Neural cell (in vitro differentiated cells): ENCODE data around the gene RAD23B. TPM values are rescaled to one million over a fixed set of nuclear protein-coding genes. Genes with fewer than 3 reads are reported as not detected.

Source experiments
- H2AFZ ChIP-seq: fragments of 200-600, 300-800 bp; sonication (generic), shearing (Covaris generic); 2 replicates; pipeline ENCODE4 v1.6.0; 2014; ENCODE audit warnings: low read depth, mild to moderate bottlenecking, antibody characterized with exemption, low read length, moderate library complexity
- H3F3A ChIP-seq: fragments of 200-600 bp; shearing (Covaris generic); 2 replicates; pipeline ENCODE4 v1.6.1; 2016; ENCODE audit warnings: mild to moderate bottlenecking, moderate library complexity, mixed read lengths, antibody characterized with exemption, low read length; ENCODE audit not compliant: insufficient read depth, poor library complexity, severe bottlenecking
- H3K27ac ChIP-seq: fragments of 200-600, 300-800 bp; sonication (generic), shearing (Covaris generic); 2 replicates; pipeline ENCODE4 v1.5.1; 2014; ENCODE audit warnings: mild to moderate bottlenecking, low read length, moderate library complexity
- H3K27me3 ChIP-seq: fragments of 300-800, 200-600 bp; sonication (generic), shearing (Covaris generic); 2 replicates; pipeline ENCODE4 v1.6.0; 2014; ENCODE audit warnings: mild to moderate bottlenecking, low read depth, low read length, moderate library complexity; ENCODE audit not compliant: insufficient read depth
- H3K36me3 ChIP-seq: fragments of 300-800, 200-600 bp; sonication (generic), shearing (Covaris generic); 2 replicates; pipeline ENCODE4 v1.5.1; 2014; ENCODE audit warnings: mild to moderate bottlenecking, antibody characterized with exemption, low read length, moderate library complexity; ENCODE audit not compliant: insufficient read depth
- H3K4me2 ChIP-seq: fragments of 300-800, 200-600 bp; sonication (generic), shearing (Covaris generic); 2 replicates; pipeline ENCODE4 v1.6.0; 2014; ENCODE audit warnings: mild to moderate bottlenecking, low read length
- H3K4me3 ChIP-seq: fragments of 300-800, 200-600 bp; sonication (generic), shearing (Covaris generic); 2 replicates; pipeline ENCODE4 v1.5.1; 2014; ENCODE audit warnings: mild to moderate bottlenecking, low read length, moderate library complexity
- H3K79me2 ChIP-seq: fragments of 200-600 bp; shearing (Covaris generic); replicated peaks from 2 replicates; pipeline ENCODE4 v1.6.0; 2014; ENCODE audit warnings: mild to moderate bottlenecking, low read length, moderate library complexity; ENCODE audit not compliant: insufficient read depth
- H3K9ac ChIP-seq: fragments of 300-800, 200-600 bp; sonication (generic), shearing (Covaris generic); 2 replicates; pipeline ENCODE4 v1.6.1; 2016; ENCODE audit warnings: mild to moderate bottlenecking, low read length, mixed read lengths
- H3K9me2 ChIP-seq: fragments of 200-600 bp; shearing (Covaris generic); 2 replicates; pipeline ENCODE4 v1.6.1; 2016; ENCODE audit warnings: mild to moderate bottlenecking, low read length, mixed read lengths; ENCODE audit not compliant: insufficient read depth
- H3K9me3 ChIP-seq: fragments of 200-600, 300-800 bp; sonication (generic), shearing (Covaris generic); 2 replicates; pipeline ENCODE4 v1.6.1; 2016; ENCODE audit warnings: mild to moderate bottlenecking, mixed run types, low read length, moderate library complexity, mixed read lengths
- H4K20me1 ChIP-seq: fragments of 200-600 bp; shearing (Covaris generic); 2 replicates; pipeline ENCODE4 v1.6.1; 2016; ENCODE audit warnings: mild to moderate bottlenecking, mixed run types; ENCODE audit not compliant: insufficient read depth
- CTCF ChIP-seq: fragments of 450-650 bp; IDR thresholded peaks from 2 replicates; pipeline ENCODE4 v1.5.1; 2014; ENCODE audit warnings: antibody characterized with exemption, mild to moderate bottlenecking, moderate library complexity; ENCODE audit not compliant: poor library complexity, severe bottlenecking
- EP300 ChIP-seq: fragments of 450-650 bp; conservative IDR thresholded peaks from 2 replicates; pipeline ENCODE4 v1.6.1; 2014; ENCODE audit warnings: antibody characterized with exemption, mild to moderate bottlenecking, moderate library complexity; ENCODE audit not compliant: poor library complexity, severe bottlenecking
- EZH2 ChIP-seq: fragments of 200-600, 300-800 bp; shearing (Covaris generic), sonication (generic); IDR thresholded peaks from 2 replicates; pipeline ENCODE4 v1.6.1; 2014; ENCODE audit warnings: antibody characterized with exemption, low read length, borderline replicate concordance, mild to moderate bottlenecking; ENCODE audit not compliant: insufficient read depth, poor library complexity, severe bottlenecking
- MXI1 ChIP-seq: fragments of 450-650 bp; conservative IDR thresholded peaks from 2 replicates; pipeline ENCODE4 v1.6.1; 2014; ENCODE audit warnings: antibody characterized with exemption, mild to moderate bottlenecking; ENCODE audit not compliant: poor library complexity, severe bottlenecking
- POLR2AphosphoS5 ChIP-seq: IDR thresholded peaks from 2 replicates; pipeline ENCODE4 v1.6.1; 2012
- RAD21 ChIP-seq: fragments of 450-650 bp; conservative IDR thresholded peaks from 2 replicates; pipeline ENCODE4 v1.6.1; 2014; ENCODE audit warnings: antibody characterized with exemption, mild to moderate bottlenecking, moderate library complexity
- REST ChIP-seq: IDR thresholded peaks from 2 replicates; pipeline ENCODE4 v1.6.1; 2012; ENCODE audit warnings: borderline replicate concordance
- SMC3 ChIP-seq: fragments of 450-650 bp; conservative IDR thresholded peaks from 2 replicates; pipeline ENCODE4 v1.6.1; 2014; ENCODE audit warnings: antibody characterized with exemption, mild to moderate bottlenecking, moderate library complexity; ENCODE audit not compliant: poor library complexity
- TAF1 ChIP-seq: IDR thresholded peaks from 2 replicates; pipeline ENCODE4 v1.6.1; 2012; ENCODE audit warnings: low read depth
- polyA plus RNA-seq: library from polyadenylated mRNA; depleted of rRNA; stranded (reverse); fragments of >200 nt; gene quantifications from 2 replicates; pipeline ENCODE4 v1.2.3, GENCODE V29; 2014

Gene RAD23B
- polyA plus RNA-seq, 1 donor from 2014 or later = 97.3 TPM

GRCh38 chr9:107281922-107282667 is 984 bp upstream of the RAD23B start:
- peak overlapping the region; percentile 69 for H3K4me2 ChIP-seq
- no peaks in the 10 kb centered on the region for H3F3A ChIP-seq
- H3K9me2 ChIP-seq = no peaks in the 10 kb centered on the region
- no peaks in the 10 kb centered on the region for H3K9me3 ChIP-seq
- peak overlapping the region; percentile 92 for H3K4me3 ChIP-seq
- TF ChIP-seq SMC3 = no peak
- no peak for TF ChIP-seq MXI1
- no peak for TF ChIP-seq EZH2
- TF ChIP-seq REST = no peak
- no peak for TF ChIP-seq CTCF
- no peak for TF ChIP-seq POLR2AphosphoS5
- TF ChIP-seq EP300 = no peak
- no peak for TF ChIP-seq TAF1
- TF ChIP-seq RAD21 = no peak
- H2AFZ ChIP-seq = peak overlapping the region; percentile 65
- no peaks in the 10 kb centered on the region for H3K36me3 ChIP-seq
- H4K20me1 ChIP-seq = peaks cover 11% of the 10 kb centered on the region
- peaks cover 35% of the 10 kb centered on the region for H3K79me2 ChIP-seq
- no peaks in the 10 kb centered on the region for H3K27me3 ChIP-seq
- peak overlapping the region; percentile 67 for H3K9ac ChIP-seq
- H3K27ac ChIP-seq = peak overlapping the region; percentile 40

- H3F3A ChIP-seq = no peaks in the 10 kb centered on the region
- peak overlapping the region; percentile 87 for H3K4me2 ChIP-seq
- peak overlapping the region; percentile 94 for H3K9ac ChIP-seq
- peak overlapping the region; percentile 92 for H3K4me3 ChIP-seq
- no peaks in the 10 kb centered on the region for H3K36me3 ChIP-seq
- no peaks in the 10 kb centered on the region for H3K9me3 ChIP-seq
- H2AFZ ChIP-seq = peak overlapping the region; percentile 51
- TF ChIP-seq TAF1 = no peak
- no peak for TF ChIP-seq EZH2
- no peak for TF ChIP-seq CTCF
- TF ChIP-seq MXI1 = peak; percentile 53
- peak; percentile 16 for TF ChIP-seq SMC3
- no peak for TF ChIP-seq RAD21
- TF ChIP-seq REST = no peak
- no peak for TF ChIP-seq POLR2AphosphoS5
- H3K79me2 ChIP-seq = peaks cover 53% of the 10 kb centered on the region
- H3K27me3 ChIP-seq = no peaks in the 10 kb centered on the region
- no peaks in the 10 kb centered on the region for H3K9me2 ChIP-seq
- peaks cover 11% of the 10 kb centered on the region for H4K20me1 ChIP-seq
- peak overlapping the region; percentile 91 for H3K27ac ChIP-seq
Observed at GRCh38 chr9:107283623-107284616, 841 bp downstream of the RAD23B start.
